HG03097 (cell line): ENCODE data around the gene ROR2.
A peak's percentile ranks its signal among the peaks of the same experiment; 100 is the strongest.

Source experiments
- ATAC-seq: cut with Tn5 transposase; IDR thresholded peaks from one replicate; pipeline ENCODE4 v1.9.1; 2021; ENCODE audit not compliant: unreplicated experiment, low FRiP score

ROR2 gene

DNA sequence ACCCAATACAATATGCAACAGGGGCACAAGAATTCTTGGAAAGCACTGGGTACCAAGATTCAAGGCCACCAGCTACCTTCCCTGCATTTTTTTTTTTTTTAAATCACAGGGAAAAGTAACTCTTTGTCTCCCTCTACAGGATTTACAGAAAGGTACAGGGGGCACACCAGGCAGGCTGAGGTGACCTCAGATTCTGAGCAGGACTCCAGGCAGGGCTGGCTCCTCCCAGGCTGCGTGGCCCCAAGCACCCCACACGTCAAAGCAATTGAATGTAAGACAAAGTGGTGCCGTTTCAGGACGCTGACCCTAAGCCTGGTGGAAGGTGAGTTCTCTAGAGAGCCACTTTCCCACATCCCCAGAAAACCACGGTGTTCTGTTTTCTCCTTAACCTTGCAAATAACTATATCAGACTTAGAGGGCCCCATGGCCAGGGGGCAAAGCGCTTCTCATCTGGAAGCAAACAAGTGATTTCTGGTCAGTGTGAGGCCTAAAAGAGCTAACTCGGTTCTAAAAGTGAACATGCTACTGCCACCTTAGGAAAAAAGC is 222.6 kb downstream of the ROR2 start:
- no peak for ATAC-seq

DNA sequence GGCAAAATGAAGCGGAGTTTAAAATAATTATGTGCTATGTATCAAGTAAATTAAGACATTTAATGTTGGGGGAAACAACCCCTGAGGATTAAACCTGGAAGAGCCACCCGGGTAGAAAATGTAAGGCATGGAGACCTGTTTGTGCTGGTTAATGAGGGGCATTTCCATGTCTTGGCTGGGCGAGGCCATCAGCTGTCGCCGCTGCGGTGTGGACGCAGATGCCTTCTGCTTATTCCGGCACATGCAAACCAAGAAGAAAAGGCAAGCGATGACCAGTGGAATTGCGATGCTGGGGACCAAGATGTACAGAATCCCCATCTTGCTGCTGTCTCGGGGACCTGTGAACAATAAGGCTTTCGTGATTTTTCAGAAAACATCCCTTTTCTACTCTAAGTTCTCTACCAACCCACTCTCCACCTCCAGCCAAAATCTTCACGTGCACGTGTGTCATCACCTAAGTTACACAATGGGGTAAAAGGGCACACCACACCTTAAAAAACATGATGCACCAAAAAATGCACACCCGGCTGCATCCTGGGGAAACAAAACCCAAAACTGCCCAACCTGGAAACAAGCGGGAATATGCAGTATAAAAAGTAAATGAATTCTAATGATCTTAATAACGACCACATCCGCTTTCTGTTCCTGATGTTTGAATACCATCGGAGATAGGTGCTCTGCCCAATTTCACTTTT is 223.5 kb downstream of the ROR2 start:
- no peak for ATAC-seq

DNA sequence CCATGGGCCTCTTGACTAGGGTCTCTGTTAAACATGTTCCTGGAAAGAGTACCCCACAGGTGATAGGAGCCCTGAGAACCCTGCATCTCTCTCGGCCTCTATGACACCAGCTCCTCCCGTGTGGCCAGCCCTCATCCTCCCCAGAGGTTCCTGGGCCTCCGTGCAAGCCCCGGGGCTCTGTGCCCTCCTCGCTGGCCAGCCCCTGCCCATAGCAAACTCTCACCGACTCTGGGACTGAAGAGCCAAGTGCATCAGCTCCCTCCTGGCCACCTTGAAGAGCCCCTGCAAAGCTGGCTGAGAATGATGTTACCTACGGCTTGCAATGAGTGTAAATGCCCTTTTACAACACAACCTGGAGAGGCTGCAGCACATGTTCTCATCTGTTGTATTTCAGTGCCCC is 224.4 kb downstream of the ROR2 start:
- no peak for ATAC-seq

DNA sequence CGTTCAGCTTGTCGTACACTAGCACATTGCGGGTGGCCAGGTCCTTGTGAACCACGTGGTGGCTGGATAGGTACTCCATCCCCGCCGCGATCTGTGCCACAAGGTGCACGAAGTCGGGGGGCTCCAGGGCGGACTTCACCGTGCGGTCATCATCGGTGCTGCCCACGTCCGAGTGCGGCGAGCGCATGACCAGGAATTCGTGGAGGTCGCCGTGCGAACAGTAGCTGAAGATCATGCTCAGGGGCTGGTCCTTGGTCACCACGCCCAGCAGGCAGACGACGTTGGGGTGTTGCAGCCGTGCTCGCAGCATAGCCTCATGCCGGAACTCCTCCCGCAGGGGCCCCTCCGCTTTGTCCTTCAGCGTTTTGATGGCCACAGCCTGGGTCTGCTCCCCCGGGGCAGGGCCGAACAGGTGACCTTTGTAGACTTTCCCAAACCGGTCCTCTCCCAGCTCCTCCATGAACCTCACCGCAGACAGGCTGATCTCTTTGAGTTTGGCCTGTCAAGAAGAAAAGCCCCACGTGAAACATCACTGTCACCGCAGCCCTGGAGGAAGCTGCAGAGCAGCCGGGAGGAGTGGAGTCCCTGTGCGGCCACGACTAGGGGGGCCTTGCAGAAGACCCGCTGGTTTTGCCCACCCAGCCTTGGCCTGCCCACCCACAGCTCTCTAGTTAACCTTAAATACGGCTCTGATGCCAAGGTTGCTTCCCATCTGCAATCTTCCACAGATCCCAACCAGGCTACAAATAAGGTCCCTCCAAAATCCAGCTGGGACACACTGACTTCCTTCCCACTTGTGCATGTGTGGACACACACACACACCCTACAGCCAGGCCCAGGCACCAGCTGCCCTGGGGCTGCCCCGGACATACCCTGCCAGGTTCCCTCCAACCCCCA is 225.2 kb downstream of the ROR2 start:
- no peak for ATAC-seq

DNA sequence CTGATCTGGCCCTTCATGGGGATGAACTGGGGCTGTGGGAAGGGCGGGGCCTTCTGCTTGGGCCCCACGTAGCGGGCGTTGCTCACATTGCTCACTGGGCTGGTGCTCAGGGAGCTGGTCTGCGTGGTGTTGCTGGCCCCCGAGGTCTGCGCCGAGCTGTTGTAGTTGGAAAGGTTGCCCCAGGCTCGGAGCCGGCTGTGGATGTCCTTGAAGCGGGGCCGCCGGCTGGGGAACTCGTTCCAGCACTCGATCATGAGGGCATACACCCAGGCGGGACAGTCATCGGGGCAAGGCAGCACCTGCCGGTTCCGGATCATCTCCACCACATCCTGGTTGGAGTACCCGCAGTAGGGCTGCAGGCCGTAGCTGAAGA is 226.0 kb downstream of the ROR2 start:
- ATAC-seq, result no peak

DNA sequence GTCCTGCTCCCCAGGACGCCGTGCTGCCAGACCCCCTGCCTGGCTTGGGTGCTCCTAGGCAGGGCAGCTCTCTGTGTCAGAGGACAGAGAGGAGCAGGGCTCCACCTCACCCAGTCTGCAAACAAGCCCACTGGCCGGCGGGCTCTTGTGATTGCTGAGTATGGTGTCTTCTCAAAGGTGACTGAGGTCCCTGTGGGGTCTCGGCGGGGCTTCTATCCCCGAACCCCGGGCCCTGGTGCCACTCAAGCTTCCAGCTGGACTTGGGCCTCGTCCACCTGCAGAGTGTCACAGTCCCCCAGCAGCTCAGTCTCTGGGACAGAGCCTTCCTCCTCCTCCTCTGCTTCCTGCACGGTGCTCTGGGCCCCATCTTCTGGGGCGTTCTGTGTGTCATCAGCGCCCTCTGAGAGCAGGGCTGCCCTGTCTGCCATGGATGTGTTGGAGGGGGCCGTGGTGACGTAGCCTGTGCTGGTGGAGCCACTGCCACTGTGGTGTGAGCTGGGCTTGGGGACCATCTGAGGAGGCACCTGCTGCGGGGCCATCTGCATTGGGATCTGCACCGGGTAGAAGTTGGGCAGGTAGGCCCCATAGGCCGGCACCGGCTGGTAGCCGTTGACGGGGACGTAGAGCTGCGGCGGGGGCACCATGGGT is 226.5 kb downstream of the ROR2 start:
- ATAC-seq, result no peak

DNA sequence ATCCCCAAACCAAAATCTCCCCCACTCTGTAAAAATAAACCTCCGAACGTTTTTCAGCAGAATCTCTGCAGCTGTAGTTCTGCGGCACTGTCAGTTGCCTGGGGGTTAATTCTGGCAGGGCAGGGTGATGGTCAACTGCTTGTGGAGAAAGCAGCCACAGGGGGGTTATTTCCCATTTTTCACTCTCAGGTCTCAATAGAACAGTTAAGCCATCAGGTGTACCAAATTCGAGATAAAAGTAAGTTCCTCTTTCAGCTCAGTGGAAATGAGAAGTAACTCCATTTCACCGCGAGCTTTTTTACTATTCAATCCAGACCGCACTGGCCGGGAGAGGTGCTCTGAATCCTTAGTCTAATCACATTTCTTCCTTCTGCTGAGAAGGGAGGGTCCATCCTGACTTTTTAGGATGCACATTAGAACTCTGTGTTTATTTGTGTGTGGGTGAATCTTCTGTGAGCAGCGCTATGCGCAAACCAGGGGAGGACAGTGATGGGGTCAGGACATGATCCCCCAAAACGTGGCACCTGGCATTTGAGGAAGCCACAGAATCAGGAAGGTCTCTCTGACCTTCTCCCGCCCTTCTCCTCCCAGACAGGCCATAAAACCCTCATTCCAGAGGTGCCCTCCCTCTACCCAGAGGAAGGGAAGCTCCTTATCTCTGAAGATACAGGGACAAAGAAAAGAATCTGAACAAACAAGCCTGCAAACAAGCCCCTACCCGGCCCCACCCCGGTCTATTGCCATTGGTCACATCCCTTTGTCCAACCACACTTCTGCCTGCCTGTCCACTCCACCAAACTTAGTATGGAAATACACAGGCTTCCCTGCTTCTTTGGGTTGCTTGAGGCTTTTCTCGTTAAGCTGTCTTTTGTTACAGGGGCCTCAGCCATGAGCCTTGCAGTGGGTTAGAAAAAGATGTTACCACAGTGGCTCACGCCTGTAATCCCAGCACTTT is 229.0 kb downstream of the ROR2 start:
- peak; percentile 51 for ATAC-seq

DNA sequence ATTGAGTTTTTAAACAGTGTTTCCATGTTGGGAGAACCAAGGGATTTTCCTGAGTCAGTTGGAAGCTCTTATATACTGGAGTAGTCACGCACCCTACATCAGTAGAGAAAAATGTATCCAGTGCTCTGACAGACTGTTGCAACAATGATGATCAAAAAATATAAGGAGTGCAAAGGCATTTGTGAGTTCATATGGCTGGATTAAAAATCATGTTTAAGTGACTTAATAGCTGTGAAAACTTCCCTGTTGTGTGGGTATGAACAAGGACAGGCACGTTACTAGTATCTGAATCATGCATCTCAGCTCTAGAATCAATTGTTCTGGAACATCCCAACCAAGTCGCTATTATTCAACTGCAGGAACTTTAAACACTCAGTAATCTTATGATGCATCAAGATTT is 229.7 kb downstream of the ROR2 start:
- ATAC-seq, result no peak

DNA sequence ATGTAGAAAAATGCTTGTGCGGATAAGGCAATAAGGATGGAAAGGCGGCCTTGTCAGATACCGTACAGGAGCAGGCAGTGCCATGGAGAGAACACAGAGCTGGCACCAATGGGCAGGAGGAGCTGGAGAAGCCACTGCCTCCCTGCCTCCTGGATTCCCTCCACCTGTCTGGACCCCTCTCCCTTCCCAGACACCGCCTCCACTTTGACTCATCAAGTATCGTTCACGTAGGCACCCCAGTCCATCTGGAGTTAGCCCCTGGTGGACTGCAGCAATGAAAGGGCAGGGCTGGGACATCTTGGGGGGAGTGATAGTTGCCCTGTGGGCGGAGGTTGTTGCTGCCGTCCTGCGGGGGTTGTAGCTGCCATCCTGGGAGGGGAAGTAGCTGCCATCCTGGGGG is 232.0 kb downstream of the ROR2 start:
- no peak for ATAC-seq

DNA sequence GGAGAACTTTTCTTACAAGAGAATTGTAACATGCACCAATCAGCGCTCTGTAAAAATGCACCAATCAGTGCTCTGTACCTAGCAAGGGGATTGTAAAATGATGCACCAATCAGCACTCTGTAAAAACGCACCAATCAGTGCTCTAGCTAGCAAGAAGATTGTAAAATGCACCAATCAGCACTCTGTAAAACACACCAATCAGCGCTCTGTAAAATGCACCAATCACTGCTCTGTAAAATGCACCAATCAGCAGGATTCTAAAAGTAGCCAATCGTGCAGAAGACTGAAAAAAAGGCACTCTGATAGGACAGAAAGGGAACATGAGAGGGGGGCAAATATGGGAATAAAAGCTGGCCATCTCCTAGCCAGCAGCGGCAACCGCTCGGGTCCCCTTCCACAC is 233.2 kb downstream of the ROR2 start:
- ATAC-seq, result no peak

DNA sequence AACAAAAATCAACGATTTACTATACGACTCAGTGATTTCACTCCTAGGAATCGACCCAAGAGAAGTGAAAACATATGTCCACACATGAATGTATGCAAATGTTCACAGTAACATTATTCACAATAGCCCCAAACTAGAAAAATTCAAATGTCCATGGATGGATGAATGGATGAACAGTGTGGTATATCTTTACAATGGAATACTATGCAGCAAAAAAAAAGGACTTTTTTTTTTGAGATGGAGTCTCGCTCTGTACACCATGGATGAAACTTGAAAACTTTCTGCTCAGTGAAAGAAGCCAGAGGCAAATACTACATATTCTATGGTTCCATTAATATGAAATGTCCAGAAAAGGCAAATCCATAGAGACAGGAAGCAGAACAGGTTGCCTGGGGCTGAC is 233.8 kb downstream of the ROR2 start:
- no peak for ATAC-seq

DNA sequence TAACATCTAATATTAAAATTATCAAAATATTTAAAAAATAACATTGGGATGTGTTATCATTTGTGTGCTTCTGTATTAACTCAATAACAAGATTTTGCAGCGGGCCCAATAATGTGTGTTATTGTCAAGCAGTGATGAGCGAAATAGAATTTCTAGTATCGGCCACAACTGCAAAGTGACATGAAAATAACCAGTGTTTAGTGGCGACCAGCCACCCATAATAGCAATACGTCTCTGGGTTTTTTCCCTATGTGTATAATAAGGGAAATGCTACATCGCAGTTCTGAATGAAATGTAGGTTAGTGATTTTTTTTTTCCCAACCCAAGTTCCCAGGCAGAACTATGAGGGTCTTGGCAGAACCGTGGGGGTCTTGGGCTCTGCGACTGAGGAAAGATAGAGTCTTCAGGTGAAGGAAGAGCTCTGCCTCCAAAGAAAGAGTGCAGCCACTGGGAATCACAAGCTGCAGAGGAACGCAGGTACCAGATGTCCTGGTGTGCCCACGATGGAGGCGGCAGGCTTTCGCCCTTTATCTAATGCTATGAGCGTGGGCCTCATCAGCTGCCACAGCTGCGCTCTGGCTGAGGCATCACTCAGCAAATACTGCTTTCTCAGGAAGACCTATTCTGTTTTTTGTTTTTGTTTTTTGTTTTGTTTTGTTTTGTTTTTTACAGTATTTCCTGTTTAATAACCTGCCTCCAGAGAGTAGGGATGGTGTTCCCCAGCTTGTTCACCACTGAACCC is 235.0 kb downstream of the ROR2 start:
- ATAC-seq, result no peak

DNA sequence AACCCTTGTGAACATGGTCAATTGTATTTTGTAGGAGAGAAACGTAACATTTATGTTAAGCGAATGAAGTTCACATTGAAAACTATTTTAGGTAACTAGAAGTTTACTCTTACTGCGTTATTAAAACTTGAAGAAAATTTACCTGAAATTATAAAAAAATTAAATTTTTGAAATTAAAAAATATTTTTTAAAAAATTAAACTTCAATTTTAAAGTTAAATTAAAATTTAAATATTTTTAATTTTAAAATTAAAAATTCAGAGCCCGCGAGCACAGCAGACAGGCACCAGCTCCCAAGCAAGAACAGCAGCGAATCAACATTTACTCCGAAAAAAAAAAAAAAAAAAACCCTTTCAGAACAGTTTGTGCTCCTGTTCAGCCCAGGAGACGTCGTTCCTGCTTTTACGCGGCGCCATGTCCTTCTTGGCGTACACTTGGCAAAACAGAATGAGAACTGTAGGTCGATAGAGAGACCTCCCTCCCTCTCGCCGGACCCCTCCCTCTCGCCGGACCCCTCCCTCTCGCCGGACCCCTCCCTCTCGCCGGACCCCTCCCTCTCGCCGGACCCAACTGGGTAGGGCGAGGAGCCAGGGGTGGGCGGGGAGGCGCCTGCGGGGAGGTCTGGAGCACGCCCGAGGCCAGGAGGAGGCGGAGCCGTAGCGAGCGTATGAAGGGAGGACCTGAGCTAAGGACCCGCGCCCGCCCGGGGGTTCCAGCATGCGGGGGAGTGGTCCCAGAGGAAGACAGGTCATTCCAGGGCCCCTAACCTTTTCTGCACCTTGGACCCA is 235.8 kb downstream of the ROR2 start:
- no peak for ATAC-seq

DNA sequence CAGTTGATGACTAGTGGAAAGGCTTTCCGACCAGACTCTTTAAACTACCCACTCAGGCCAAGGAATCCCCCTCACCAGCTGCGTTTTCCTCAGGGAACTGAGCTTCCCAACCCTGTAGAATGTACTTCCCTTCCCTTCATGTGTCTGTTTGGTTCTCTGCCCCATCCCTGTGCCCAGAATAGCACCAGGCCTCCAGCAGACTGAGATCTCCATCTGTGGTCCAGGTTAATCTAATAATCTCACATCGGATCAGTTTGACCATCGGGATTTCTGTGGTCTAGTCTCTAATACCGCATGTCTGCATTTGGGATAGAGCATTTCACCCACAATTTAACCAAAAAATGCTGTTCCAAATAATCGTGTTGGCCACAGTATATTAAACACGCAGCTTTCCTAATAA is 237.2 kb downstream of the ROR2 start:
- ATAC-seq, result no peak

DNA sequence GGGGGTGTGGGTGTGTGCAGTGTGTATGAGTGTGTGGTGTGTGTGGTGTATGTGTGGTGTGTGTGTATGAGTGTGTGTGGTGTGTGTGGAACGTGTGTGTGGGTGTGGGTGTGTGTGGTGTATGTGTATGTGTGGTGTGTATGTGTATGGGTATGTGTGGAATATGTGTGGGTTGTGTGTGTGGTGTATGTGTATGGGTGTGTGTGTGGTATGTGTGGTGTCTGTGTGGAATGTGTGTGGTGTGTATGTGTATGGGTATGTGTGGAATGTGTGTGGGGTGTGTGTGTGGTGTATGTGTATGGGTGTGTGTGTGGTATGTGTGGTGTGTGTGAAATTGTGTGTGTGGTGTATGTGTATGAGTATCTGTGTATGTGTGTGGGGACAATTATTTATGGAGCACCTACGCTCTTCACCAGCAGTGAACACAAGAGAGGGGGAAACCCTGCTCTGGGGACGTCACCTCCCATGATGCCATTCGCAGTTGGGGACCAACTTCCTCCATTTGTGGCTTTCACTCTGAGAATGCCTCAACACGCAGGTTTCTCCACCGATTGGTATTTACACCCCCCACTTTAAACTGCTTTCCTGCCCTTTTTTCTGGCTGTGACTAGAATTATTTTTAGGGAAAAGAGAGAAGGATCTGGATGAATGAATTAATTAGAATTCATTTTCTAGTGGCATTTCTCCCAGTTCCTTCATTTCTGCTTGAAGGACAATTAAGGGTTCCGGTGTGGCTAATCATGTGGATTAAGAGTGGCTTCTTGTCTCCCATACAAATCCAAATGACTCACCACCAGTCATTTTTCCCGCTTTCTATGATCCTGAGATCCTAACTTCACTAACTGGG is 238.1 kb downstream of the ROR2 start:
- peak; percentile 77 for ATAC-seq

DNA sequence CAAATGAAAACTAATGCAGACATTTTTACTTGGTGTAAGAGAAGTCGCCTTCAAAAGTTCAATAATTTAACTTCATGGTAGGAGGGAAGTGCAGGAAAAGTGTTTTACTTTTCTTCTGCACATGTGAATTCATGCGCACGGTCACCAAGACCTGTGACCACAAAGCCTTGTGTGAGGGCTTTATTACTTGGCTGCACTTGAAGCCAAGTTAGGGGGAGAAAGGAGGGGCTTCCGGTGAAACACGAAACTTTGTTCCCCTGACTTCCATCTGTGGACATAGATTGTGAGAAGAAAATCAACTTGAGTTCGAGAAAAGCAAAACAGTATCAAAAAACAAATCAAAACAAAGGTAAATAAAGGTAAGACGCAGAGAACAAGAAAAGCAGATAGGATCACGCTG is 239.9 kb downstream of the ROR2 start:
- no peak for ATAC-seq

DNA sequence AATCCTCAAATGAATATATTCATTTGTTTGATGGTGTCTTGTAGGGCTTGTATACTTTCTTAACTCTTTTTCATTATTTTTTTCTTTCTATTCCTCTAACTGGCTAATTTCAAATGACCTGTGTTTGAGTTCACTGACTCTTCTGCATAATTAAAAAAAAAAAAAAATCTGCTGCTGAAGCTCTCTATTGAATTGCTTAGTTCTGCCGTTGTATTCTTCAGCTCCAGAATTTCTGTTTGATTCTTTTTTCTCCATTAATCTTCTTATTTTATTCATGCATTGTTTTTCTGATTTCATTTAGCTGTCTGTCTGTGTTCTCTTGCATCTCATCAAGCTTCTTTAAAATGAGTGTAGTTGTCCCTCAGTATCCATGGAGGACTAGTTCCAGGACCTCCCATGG is 244.6 kb downstream of the ROR2 start:
- ATAC-seq, result no peak

DNA sequence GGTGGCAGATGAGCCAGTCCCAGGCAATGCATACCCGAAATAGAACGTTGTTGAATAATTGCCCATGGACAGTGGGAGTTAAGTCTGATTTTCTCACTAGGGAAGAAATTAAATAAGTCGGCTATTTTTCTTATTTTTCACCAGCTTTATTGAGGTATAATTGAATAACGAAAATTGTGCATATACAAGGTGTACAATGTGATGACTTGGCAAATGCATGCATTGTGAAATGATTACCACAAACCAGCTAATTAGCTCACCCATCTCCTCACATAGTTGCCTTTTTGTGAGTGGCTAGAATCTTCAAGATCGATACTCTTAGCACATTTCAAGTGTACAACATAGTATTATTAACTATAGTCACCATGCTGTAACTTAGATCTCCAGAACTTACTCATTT is 249.6 kb downstream of the ROR2 start:
- ATAC-seq, result no peak
